Right renal cortex interstitium (tissue), 3 donors: ENCODE data around the gene PRSS23. TPM values are rescaled to one million over a fixed set of nuclear protein-coding genes. Genes with fewer than 3 reads are reported as not detected.
A peak's percentile ranks its signal among the peaks of the same experiment; 100 is the strongest.
"Not testable (repeated sequence)": the region's sequence is repeated elsewhere in the genome, so short reads cannot be mapped to it uniquely, and the experiment has no call there.

ENCODE experiments used
- DNase-seq, 3 donors: peaks; one replicate each; pipeline ENCODE4 v3.0.0-alpha.2; 2013; ENCODE audit warnings: low read depth in 3 of 3, low spot score in 2 of 3
- polyA plus RNA-seq, 3 donors: library from polyadenylated mRNA; unstranded; fragments of 120-200 nt; gene quantifications; one replicate each; pipeline ENCODE4 v1.2.1, GENCODE V29; 2013; ENCODE audit not compliant: insufficient read length in 3 of 3

The PRSS23 gene
- polyA plus RNA-seq, 3 donors: 82.6 to 110 (median 109) TPM

DNA sequence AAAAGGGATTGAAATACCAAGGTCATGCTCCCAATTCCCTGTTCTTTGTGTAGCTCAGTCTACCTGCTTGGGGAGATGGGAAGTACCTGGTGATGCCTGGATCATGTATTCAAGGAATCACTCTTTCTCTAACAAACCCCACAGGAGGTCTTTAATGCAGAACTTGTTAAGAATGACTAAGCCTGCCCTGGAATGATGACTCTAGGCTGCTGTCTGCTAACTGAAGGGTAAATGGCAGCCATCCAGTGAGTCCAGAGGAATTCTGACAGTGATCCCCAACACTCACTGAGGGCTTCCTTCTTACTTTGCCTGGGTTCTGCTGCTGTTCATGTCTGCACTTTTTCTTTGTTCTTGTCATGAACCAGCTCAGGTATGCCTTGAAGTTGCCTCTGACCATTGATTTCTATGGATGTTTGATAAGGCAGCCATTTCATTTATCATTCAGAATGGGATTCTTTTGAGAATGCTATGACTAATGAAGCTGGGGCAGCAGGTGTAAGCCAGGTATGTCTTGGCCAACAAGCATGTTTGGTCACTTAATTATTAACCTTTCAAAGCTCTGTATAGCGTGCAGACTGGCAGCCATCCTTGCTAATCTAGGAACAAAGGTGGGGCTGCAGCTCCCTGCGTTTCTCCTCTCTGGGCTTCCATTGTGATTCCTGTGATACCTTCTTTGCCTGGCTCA lies 11.4 kb downstream of the PRSS23 start:
- DNase-seq: no peak

DNA sequence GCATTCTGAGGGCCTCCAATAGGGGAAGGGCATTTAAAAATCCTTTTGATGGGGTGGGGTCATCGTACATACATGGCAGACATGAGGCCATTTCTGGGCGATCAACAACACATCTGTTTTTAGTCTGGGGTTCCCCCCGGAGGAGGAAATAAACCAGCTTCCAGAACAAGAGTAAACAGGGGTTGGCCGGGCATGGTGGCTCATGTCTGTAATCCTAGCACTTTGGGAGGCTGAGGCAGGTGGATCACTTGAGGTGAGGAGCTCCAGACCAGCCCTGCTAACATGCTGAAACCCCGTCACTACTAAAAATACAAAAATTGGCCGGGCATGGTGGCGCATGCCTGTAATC lies 12.0 kb downstream of the PRSS23 start:
- no peak for DNase-seq

DNA sequence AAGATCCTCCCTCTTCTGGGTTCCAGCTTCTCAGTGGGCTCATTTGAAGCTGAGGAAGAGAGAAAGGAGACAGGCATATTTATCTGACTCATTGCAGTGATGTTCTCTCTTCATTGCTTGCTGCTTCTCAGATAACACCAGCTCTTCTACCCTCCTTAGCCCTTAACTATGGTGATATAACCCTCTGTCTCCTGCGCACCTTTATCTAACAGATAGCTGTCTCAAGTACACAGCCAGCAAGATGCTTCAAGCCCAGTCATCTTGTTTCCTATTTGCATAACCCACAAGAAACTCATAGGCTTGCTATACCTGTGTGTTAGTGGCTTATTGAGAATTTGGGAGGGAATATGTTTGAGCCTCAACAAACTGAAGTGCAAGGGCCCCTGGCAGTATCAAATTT lies 12.6 kb downstream of the PRSS23 start:
- DNase-seq: no peak

DNA sequence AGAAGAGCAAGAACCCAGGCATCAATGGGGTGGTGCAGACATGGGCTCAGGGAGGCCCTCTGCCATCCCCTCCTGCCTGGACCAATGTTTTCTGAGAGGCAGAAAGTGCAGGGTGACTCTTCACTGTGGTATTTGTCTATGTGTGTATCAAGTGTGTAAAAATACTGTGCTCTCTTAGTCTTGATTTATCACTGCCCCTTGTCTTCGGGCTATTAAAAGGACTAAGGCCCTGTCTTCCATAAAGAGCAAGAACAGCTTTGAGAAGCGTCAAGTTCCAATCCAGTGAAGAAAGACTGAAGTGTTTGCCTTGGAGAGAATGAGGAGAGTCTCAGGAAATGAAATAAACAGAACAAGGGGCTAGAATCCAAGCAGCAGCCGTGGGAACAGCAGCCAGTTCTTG lies 14.4 kb downstream of the PRSS23 start:
- no peak for DNase-seq

DNA sequence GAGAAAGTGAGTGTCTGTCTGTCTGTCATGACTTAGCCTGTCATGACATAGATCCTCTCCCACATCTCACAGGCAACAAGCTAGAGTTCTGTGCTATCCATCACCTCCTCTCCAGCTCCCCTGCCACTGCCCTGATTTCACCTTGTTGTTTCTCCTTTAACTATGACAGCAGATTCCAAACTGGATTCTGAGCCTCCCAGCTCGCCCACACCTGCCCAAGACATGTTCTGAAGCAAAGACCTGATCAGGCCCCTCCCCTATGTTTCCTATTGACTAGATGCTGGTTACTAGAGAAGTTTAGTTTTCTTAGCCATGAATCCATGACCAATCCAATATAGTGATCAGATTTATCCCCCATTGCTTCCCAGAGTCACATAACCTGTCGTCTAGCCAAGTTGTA lies 15.4 kb downstream of the PRSS23 start:
- no peak for DNase-seq

DNA sequence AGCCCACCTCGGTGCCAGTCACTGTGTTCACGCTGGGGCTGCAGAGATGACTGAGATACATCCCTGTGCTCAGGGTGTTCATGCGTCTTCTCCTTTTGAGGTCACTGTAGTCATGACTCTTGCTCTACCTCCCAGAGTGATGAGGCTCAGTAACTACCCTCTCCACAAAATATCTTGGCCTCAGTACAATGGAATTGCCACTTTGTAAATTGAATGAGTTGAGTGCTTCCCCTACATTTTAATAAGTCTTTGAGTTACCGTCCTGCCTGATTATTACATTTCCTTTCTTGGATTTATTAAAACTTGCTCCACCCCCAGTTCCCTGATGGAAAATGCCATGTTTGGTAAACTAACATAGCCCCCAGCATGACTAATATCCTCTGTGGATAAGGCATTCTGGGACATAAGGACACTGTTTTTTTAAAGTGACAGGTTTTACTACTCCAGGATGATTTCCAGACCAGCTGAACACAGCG lies 15.9 kb downstream of the PRSS23 start:
- DNase-seq: no peak

DNA sequence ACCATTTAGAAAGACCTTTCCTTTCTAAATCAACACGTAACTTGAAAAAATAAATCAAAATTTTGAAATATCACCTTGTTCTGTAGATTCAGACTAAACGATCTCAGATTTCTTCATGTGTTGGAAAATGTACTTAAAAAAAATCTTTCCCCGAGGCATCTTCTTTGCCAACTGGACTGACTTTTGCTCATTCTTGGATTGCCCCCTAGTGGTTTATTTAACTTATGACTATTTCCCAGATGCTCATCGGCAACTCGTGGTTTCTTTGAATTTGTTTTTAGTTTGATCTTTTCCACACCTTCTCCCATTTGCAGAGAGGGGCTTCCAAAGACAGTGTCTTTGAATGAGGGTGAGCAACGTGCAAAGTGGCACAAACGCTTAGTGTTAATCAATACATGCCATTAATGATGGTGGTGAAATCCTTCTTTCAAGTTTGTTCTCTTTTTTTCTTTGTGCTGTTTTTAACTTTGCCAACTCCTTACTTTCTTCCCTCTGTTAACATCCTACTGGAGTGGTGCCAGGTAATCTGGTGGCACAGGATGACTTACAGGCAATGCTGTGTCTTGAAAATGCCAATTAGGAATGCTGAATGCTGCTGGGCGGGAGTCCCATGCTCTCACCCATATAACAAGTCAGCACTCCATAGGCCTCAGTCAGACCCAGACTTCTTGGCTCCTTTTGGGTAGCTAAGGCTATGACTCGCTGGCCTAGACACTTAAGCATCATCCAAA lies 18.3 kb downstream of the PRSS23 start:
- peak in 1 of 3 donors; percentile 47 for DNase-seq

DNA sequence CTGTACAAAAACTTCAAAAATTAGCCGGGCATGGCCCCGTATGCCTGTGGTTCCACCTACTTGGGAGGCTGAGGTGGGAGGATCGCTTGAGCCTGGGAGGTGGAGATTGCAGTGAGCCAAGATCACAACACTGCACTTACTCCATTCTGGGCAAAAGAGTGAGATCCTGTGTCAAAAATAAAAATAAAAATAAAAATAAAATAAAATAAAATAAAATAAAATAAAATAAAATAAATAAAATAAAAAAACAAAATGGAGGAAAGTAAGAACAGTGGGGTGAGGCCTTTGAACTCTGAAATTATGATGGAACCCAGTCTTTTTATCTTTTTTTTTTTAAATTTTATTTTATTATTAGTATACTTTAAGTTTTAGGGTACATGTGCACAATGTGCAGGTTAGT lies 23.8 kb downstream of the PRSS23 start:
- not testable (repeated sequence) for DNase-seq

DNA sequence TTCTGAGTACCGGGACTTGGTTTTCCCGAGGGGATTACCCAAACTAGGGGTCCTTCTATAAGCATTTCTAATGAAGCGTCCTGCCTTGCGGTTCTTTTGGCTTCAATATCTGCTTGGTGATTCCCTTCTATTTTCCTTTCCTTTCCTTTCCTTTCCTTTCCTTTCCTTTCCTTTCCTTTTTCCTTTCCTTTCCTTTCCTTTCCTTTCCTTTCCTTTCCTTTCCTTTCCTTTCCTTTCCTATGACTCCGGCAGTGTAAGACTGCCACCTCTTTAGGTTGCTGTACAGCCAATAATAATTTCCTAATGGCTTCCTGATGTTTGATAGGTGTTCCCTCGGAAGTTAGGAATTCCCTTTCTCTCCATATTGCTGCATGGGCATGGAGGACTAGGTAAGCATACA lies 34.0 kb downstream of the PRSS23 start:
- DNase-seq: not testable (repeated sequence)

DNA sequence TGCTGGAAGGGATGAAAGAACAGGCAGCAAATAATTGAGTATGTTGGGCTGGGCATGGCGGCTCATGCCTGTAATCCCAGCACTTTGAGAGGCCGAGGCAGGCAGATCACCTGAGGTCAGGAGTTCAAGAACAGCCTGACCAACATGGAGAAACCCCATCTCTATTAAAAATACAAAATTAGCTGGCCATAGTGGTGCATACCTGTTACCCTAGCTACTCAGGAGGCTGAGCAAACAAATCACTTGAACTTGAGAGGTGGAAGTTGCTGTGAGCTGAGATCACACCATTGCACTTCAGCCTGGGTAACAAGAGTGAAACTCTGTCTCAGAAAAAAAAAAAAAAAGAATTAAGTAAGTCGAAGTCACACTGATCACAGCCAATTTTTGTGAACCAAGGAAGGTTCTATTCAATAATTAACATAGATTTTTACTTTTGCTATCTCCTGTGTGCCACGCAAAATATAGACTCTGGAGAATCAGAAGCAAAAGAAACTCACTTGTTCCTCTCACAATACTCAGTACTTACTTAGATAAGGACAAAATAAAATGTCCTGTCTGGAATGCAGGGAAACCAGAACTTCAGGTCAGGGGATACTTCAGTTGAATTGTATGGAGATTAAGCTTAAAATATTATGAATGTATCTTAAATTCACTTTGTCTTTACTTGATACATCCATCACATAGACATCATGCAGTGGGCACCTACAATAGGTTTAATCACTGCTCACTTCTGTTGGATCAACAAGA lies 44.6 kb downstream of the PRSS23 start:
- DNase-seq: not testable (repeated sequence)

DNA sequence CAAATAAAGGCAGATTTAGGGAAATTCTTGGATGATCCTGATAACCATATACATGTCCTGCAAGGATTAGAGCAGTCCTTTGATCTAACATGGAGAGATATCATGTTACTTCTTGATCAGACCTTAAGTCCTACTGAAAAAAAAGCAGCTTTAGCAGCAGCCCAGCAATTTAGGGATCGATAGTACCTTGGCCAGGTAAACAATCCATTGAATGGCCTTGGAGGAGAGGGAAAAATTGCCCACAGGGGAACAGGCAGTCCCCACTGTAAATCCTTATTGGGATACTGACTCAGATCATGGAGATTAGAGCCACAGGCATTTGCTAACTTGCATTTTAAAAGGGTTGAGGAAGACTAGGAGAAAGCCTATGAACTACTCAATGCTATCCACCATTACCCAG lies 47.8 kb downstream of the PRSS23 start:
- DNase-seq: no peak

DNA sequence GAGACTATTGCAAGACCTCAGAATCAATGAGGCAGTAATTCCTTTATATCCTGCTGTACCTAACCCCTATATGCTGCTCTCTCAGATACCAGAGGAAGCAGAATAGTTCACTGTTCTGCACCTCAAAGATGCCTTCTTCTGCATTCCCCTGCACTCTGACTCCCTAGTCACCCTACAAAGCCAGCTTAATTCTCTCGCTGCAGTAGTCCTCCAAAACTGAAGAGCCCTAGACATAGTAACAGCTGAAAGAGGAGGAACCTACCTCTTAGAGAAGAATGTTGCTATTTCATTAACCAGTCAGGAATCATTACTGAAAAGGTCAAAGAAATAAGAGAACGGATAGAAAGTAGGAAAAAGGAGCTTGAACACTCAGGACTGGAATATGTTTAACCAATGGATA lies 49.3 kb downstream of the PRSS23 start:
- DNase-seq: no peak

Other genes with a start within 250 kb of the PRSS23 start
- gene ME3, start 127.9 kb upstream of the PRSS23 start, polyA plus RNA-seq: 10 to 100 TPM; 30.9 to 36.0 (median 31.7) TPM
- gene FZD4, start 154.9 kb downstream of the PRSS23 start, polyA plus RNA-seq: 10 to 100 TPM; 67.7 to 73.8 (median 71.6) TPM
- 10 to 100 TPM; 34.4 to 49.4 (median 40.5) TPM for gene TMEM135, start 237.4 kb downstream of the PRSS23 start, polyA plus RNA-seq